HEK293 (cell line): Measurements from ENCODE around the gene ADGRF1.

Source experiments
- CTCF ChIA-PET: fragments of 350-600 bp; formaldehyde crosslinking; extraction: SDS; loops from one replicate; lab custom pipeline; 2021; ENCODE audit warnings: antibody characterized with exemption; lab: Yijun Ruan, JAX
- POLR2A ChIA-PET: fragments of 300-600 bp; formaldehyde crosslinking; extraction: SDS; loops from one replicate; lab custom pipeline; 2020; ENCODE audit warnings: antibody characterized with exemption, inconsistent platforms; lab: Yijun Ruan, JAX
- H3K27ac ChIP-seq: fragments of 200-500 bp; sonication (Bioruptor generic); 2 replicates; pipeline ENCODE4 v1.5.1; 2014; ENCODE audit warnings: low read depth, low read length, control low read depth, inconsistent platforms; ENCODE audit errors: extremely low read depth
- H3K36me3 ChIP-seq, 2 experiments: fragments of 200-500 bp in 1 of 2; sonication (Bioruptor generic) in 1 of 2; 1 replicate in 1 of 2; 2 replicates in 1 of 2; pipeline ENCODE4 v1.5.1; 2014 to 2017; ENCODE audit warnings: inconsistent platforms in 2 of 2, low read length in 2 of 2; ENCODE audit not compliant: control insufficient read depth in 2 of 2, insufficient read depth in 1 of 2
- H3K4me1 ChIP-seq: fragments of 200-500 bp; sonication (Bioruptor generic); 2 replicates; pipeline ENCODE4 v1.5.1; 2014; ENCODE audit warnings: mild to moderate bottlenecking, low read length, inconsistent platforms; ENCODE audit not compliant: control insufficient read depth, insufficient read depth
- H3K4me3 ChIP-seq: 2 replicates; pipeline ENCODE4 v1.5.1; 2011; ENCODE audit warnings: low read depth, mild to moderate bottlenecking, control low read depth, low read length, moderate library complexity
- H3K9me3 ChIP-seq: fragments of 200-500 bp; sonication (Bioruptor generic); 2 replicates; pipeline ENCODE4 v1.5.1; 2014; ENCODE audit warnings: low read depth, low read length, inconsistent platforms; ENCODE audit not compliant: control insufficient read depth, insufficient read depth
- KLF7 ChIP-seq: fragments of 450-650 bp; formaldehyde crosslinking; IDR thresholded peaks from 2 replicates; pipeline ENCODE4 v1.5.1; 2016; ENCODE audit warnings: missing biosample characterization, missing genetic modification characterization, borderline replicate concordance
- PRDM4 ChIP-seq: fragments of 450-650 bp; formaldehyde crosslinking; IDR thresholded peaks from 2 replicates; pipeline ENCODE4 v1.5.1; 2017; ENCODE audit warnings: missing biosample characterization, missing genetic modification characterization
- SP3 ChIP-seq: fragments of 450-650 bp; formaldehyde crosslinking; IDR thresholded peaks from 2 replicates; pipeline ENCODE4 v1.5.1; 2016; ENCODE audit warnings: missing biosample characterization, missing genetic modification characterization
- TRIM28 ChIP-seq: IDR thresholded peaks from 2 replicates; pipeline ENCODE4 v1.6.1; 2011; ENCODE audit warnings: low read length, control low read depth, borderline replicate concordance
- ZBTB20 ChIP-seq: fragments of 450-650 bp; formaldehyde crosslinking; IDR thresholded peaks from 2 replicates; pipeline ENCODE4 v1.5.1; 2016; ENCODE audit warnings: missing biosample characterization, missing genetic modification characterization
- ZFP37 ChIP-seq: fragments of 450-650 bp; formaldehyde crosslinking; IDR thresholded peaks from 2 replicates; pipeline ENCODE4 v1.5.1; 2016; ENCODE audit warnings: missing biosample characterization, missing genetic modification characterization
- ZNF148 ChIP-seq: fragments of 450-650 bp; formaldehyde crosslinking; IDR thresholded peaks from 2 replicates; pipeline ENCODE4 v1.5.0; 2017; ENCODE audit warnings: missing biosample characterization, missing genetic modification characterization, borderline replicate concordance
- ZNF24 ChIP-seq: fragments of 450-650 bp; formaldehyde crosslinking; IDR thresholded peaks from 2 replicates; pipeline ENCODE4 v1.5.1; 2016; ENCODE audit warnings: missing biosample characterization, missing genetic modification characterization
- ZNF324 ChIP-seq: fragments of 450-650 bp; formaldehyde crosslinking; IDR thresholded peaks from 2 replicates; pipeline ENCODE4 v1.5.1; 2016; ENCODE audit warnings: missing biosample characterization, missing genetic modification characterization
- ZNF398 ChIP-seq: fragments of 450-650 bp; formaldehyde crosslinking; IDR thresholded peaks from 2 replicates; pipeline ENCODE4 v1.5.1; 2017; ENCODE audit warnings: missing biosample characterization, missing genetic modification characterization
- ZNF473 ChIP-seq: fragments of 450-650 bp; formaldehyde crosslinking; IDR thresholded peaks from 2 replicates; pipeline ENCODE4 v1.5.1; 2017; ENCODE audit warnings: missing biosample characterization, missing genetic modification characterization
- ZNF514 ChIP-seq: fragments of 450-650 bp; formaldehyde crosslinking; IDR thresholded peaks from 2 replicates; pipeline ENCODE4 v1.5.1; 2016; ENCODE audit warnings: missing biosample characterization, missing genetic modification characterization
- ZNF580 ChIP-seq: fragments of 450-650 bp; formaldehyde crosslinking; IDR thresholded peaks from 2 replicates; pipeline ENCODE4 v1.5.1; 2016; ENCODE audit warnings: missing biosample characterization, missing genetic modification characterization
- ZNF624 ChIP-seq: fragments of 450-650 bp; formaldehyde crosslinking; IDR thresholded peaks from 2 replicates; pipeline ENCODE4 v1.5.1; 2017; ENCODE audit warnings: missing biosample characterization, missing genetic modification characterization
- ZNF660 ChIP-seq: fragments of 450-650 bp; IDR thresholded peaks from 2 replicates; pipeline ENCODE4 v1.5.1; 2018; ENCODE audit warnings: missing biosample characterization, mild to moderate bottlenecking, missing genetic modification characterization
- ZNF670 ChIP-seq: fragments of 450-650 bp; formaldehyde crosslinking; IDR thresholded peaks from 2 replicates; pipeline ENCODE4 v1.5.1; 2016; ENCODE audit warnings: missing biosample characterization, missing genetic modification characterization, low read depth
- ZNF677 ChIP-seq: fragments of 450-650 bp; IDR thresholded peaks from 2 replicates; pipeline ENCODE4 v1.5.0; 2018; ENCODE audit warnings: missing biosample characterization, mild to moderate bottlenecking, missing genetic modification characterization, moderate library complexity
- ZNF704 ChIP-seq: fragments of 450-650 bp; formaldehyde crosslinking; IDR thresholded peaks from 2 replicates; pipeline ENCODE4 v1.5.1; 2016; ENCODE audit warnings: missing biosample characterization, missing genetic modification characterization
- ZNF777 ChIP-seq: fragments of 450-650 bp; formaldehyde crosslinking; IDR thresholded peaks from 2 replicates; pipeline ENCODE4 v1.5.1; 2017; ENCODE audit warnings: missing biosample characterization, missing genetic modification characterization, borderline replicate concordance
- ZNF792 ChIP-seq: fragments of 450-650 bp; formaldehyde crosslinking; IDR thresholded peaks from 2 replicates; pipeline ENCODE4 v1.5.1; 2016; ENCODE audit warnings: missing biosample characterization, missing genetic modification characterization
- ZNF830 ChIP-seq: fragments of 450-650 bp; IDR thresholded peaks from 2 replicates; pipeline ENCODE4 v1.5.0; 2018; ENCODE audit warnings: missing biosample characterization, missing genetic modification characterization, low read depth, mild to moderate bottlenecking, moderate library complexity
- ZNF843 ChIP-seq: fragments of 450-650 bp; formaldehyde crosslinking; IDR thresholded peaks from 2 replicates; pipeline ENCODE4 v1.5.1; 2016; ENCODE audit warnings: missing biosample characterization, missing genetic modification characterization

ADGRF1 gene

GRCh38 chr6:47047097-47047478 lies 5.0 kb upstream of the ADGRF1 start (continued):
- TF ChIP-seq ZNF148 (tag by site-specific recombination) (no peak), ZNF792 (no peak), ZNF398 (tag by site-specific recombination) (no peak), ZNF624 (tag by site-specific recombination) (no peak)

- no peaks in the 10 kb centered on the region for H3K36me3 ChIP-seq
- peaks cover 8% of the 10 kb centered on the region for H3K4me1 ChIP-seq
- CTCF ChIA-PET = interaction anchor here (0.7 to 4.3 kb wide), 4 partner anchors 52 to 265 kb away, joined by 3 to 31 read pairs (median 4); partner anchors contain the start of gene TNFRSF21
- no peak for TF ChIP-seq ZNF830 (tag by site-specific recombination)
- no peak for TF ChIP-seq ZNF670
- no peak for TF ChIP-seq ZNF580 (tag by site-specific recombination)
- no peak for TF ChIP-seq ZNF24 (tag by site-specific recombination)
- no peak for TF ChIP-seq ZNF704 (tag by site-specific recombination)
- TF ChIP-seq ZFP37 = no peak
- no peak for TF ChIP-seq PRDM4 (tag by site-specific recombination)
- no peak for TF ChIP-seq KLF7 (tag by site-specific recombination)
- TF ChIP-seq ZNF843 (tag by site-specific recombination) = no peak
- TF ChIP-seq ZNF777 = no peak
- TF ChIP-seq SP3 (tag by site-specific recombination) = no peak
- TF ChIP-seq, all 188 proteins: peak for 0
- no peaks in the 10 kb centered on the region for H3K9me3 ChIP-seq
- no peak overlapping the region for H3K4me3 ChIP-seq
- POLR2A ChIA-PET = no interaction called here
- H3K27ac ChIP-seq = no peak overlapping the region
These were observed 2.3 kb upstream of the ADGRF1 start for GRCh38 chr6:47044397-47044796.

GRCh38 chr6:47043286-47043685 lies 1.2 kb upstream of the ADGRF1 start:
- no peak overlapping the region for H3K27ac ChIP-seq
- ChIA-PET POLR2A (interaction anchor here (1.0 kb wide), 1 partner anchor 9 kb away, joined by 4 read pairs; no protein-coding TSS in a partner anchor), CTCF (interaction anchor here (0.5 to 4.3 kb wide), 12 partner anchors 10 to 877 kb away, joined by 3 to 31 read pairs (median 6); no protein-coding TSS in a partner anchor)
- H3K36me3 ChIP-seq = no peaks in the 10 kb centered on the region
- TF ChIP-seq ZNF660 (no peak), ZBTB20 (tag by site-specific recombination) (no peak), ZNF324 (tag by site-specific recombination) (no peak), ZNF473 (tag by site-specific recombination) (no peak), ZNF514 (no peak), ZNF677 (tag by site-specific recombination) (no peak), TRIM28 (no peak)
- H3K9me3 ChIP-seq = no peaks in the 10 kb centered on the region
- no peak overlapping the region for H3K4me3 ChIP-seq
- peaks cover 8% of the 10 kb centered on the region for H3K4me1 ChIP-seq
